ENCODE results near the gene NACC2.

- TF ChIP-seq CTCF (IDR thresholded peaks at IDR 0.05; ENCODE audit: low read depth, low read length) (no peak), EZH2phosphoT487 (IDR thresholded peaks at IDR 0.05; ENCODE audit: low read depth) (no peak)
Observed at GRCh38 chr9:136124976-136125692, 30.0 kb upstream of the NACC2 start.

All from OCI-LY3 (cell line).